ENCODE data around the gene BBS4. TPM values are rescaled to one million over a fixed set of nuclear protein-coding genes. Genes with fewer than 3 reads are reported as not detected.
A peak's percentile ranks its signal among the peaks of the same experiment; 100 is the strongest.
"Not testable (repeated sequence)": the region's sequence is repeated elsewhere in the genome, so short reads cannot be mapped to it uniquely, and the experiment has no call there.

The BBS4 gene
- total RNA-seq (10 to 100 TPM in 1 of 4 donors, 1 to 10 TPM in 3; 8.9 to 13.8 (median 9.8) TPM), polyA plus RNA-seq (7.0 TPM)
- long read RNA-seq, donor 1, transcript BBS4-201 (16 exons, 2,490 nt): major isoform, 16 of 20 reads
- long read RNA-seq, donor 1, partial matches to known transcripts: 0 of 20 reads
- long read RNA-seq, donor 1, other reads (novel, unspliced or antisense): 3 of 20 reads
- long read RNA-seq, donor 2, transcript BBS4-201 (16 exons, 2,490 nt): major isoform, 8 of 12 reads
- long read RNA-seq, donor 2, partial matches to known transcripts: 1 of 12 reads
- long read RNA-seq, donor 2, other reads (novel, unspliced or antisense): 2 of 12 reads
- long read RNA-seq, donor 3, transcript BBS4-201 (16 exons, 2,490 nt): major isoform, 28 of 45 reads
- long read RNA-seq, donor 3, partial matches to known transcripts: 2 of 45 reads
- long read RNA-seq, donor 3, other reads (novel, unspliced or antisense): 13 of 45 reads
- long read RNA-seq, donor 4, transcript BBS4-201 (16 exons, 2,490 nt): major isoform, 7 of 9 reads
- long read RNA-seq, donor 4, partial matches to known transcripts: 2 of 9 reads
- long read RNA-seq, donor 4, other reads (novel, unspliced or antisense): 0 of 9 reads

GRCh38 chr15:72685925-72686794 is at the start of gene BBS4, which contains the start of gene HIGD2B:
Gene BBS4, plus strand, starts transcription at chr15:72686207. Its CDS starts 21 bp downstream, at chr15:72686228.
Gene HIGD2B, minus strand, starts transcription at chr15:72686182. Its CDS starts 9,808 bp downstream, at chr15:72676374.
- H3K4me3 ChIP-seq (ENCODE audit: low read length): peak within 1 kb of the TSS; percentile 91
- WGBS: under 1% methylated on average over 49 of the region's 49 CpGs
- intact Hi-C loops (cut with DNase I): no loop called here

GRCh38 chr15:72636519-72637282 is 49.3 kb upstream of the BBS4 start:
- ATAC-seq (peak; percentile 90 to 94), DNase-seq (peak; percentile 81 to 91 (median 91))
- H3K27me3 ChIP-seq (ENCODE audit: control insufficient read depth, insufficient read depth); intact Hi-C loops (cut with DNase I); H3K4me1 ChIP-seq (ENCODE audit: control insufficient read depth, insufficient read depth, low read length); H3K9me3 ChIP-seq (ENCODE audit: control insufficient read depth, low read length); H3K27ac ChIP-seq (ENCODE audit: low read length): not testable (repeated sequence)
- WGBS: under 1% methylated on average over 22 of the region's 43 CpGs
- peak overlapping the region; percentile 13 for H3K4me3 ChIP-seq (ENCODE audit: low read length)

More at GRCh38 chr15:72685925-72686794, at the start of gene BBS4, which contains the start of gene HIGD2B:
- ATAC-seq (peak; percentile 99), DNase-seq (peak; percentile 90 to 95 (median 94))
- Histone ChIP-seq H3K9me3 (ENCODE audit: control insufficient read depth, low read length) (no peaks in the 10 kb centered on the region), H3K4me1 (ENCODE audit: control insufficient read depth, insufficient read depth, low read length) (no peaks in the 10 kb centered on the region), H3K27me3 (ENCODE audit: control insufficient read depth, insufficient read depth) (no peaks in the 10 kb centered on the region), H3K27ac (ENCODE audit: low read length) (peak within 1 kb of the TSS; percentile 94)

GRCh38 chr15:72639759-72640483 is 46.1 kb upstream of the BBS4 start:
- intact Hi-C loops (cut with DNase I); H3K9me3 ChIP-seq (ENCODE audit: control insufficient read depth, low read length); H3K27ac ChIP-seq (ENCODE audit: low read length); H3K4me3 ChIP-seq (ENCODE audit: low read length); H3K27me3 ChIP-seq (ENCODE audit: control insufficient read depth, insufficient read depth); H3K4me1 ChIP-seq (ENCODE audit: control insufficient read depth, insufficient read depth, low read length); ATAC-seq; DNase-seq: not testable (repeated sequence)
- WGBS: no CpG with 5 or more reads among the region's 26 CpGs

- DNase-seq; ATAC-seq; H3K27ac ChIP-seq (ENCODE audit: low read length); H3K27me3 ChIP-seq (ENCODE audit: control insufficient read depth, insufficient read depth); H3K9me3 ChIP-seq (ENCODE audit: control insufficient read depth, low read length); H3K4me3 ChIP-seq (ENCODE audit: low read length); intact Hi-C loops (cut with DNase I); H3K4me1 ChIP-seq (ENCODE audit: control insufficient read depth, insufficient read depth, low read length): not testable (repeated sequence)
- no CpG with 5 or more reads among the region's 2 CpGs for WGBS
Measured at GRCh38 chr15:72642271-72642670, 43.7 kb upstream of the BBS4 start.

GRCh38 chr15:72648631-72649253 is 37.3 kb upstream of the BBS4 start:
- H3K27me3 ChIP-seq (ENCODE audit: control insufficient read depth, insufficient read depth); H3K27ac ChIP-seq (ENCODE audit: low read length); H3K4me3 ChIP-seq (ENCODE audit: low read length); H3K9me3 ChIP-seq (ENCODE audit: control insufficient read depth, low read length); ATAC-seq; H3K4me1 ChIP-seq (ENCODE audit: control insufficient read depth, insufficient read depth, low read length); DNase-seq; intact Hi-C loops (cut with DNase I): not testable (repeated sequence)
- WGBS: 76% methylated on average over 8 of the region's 10 CpGs

- H3K4me1 ChIP-seq (ENCODE audit: control insufficient read depth, insufficient read depth, low read length); H3K9me3 ChIP-seq (ENCODE audit: control insufficient read depth, low read length); ATAC-seq; H3K4me3 ChIP-seq (ENCODE audit: low read length); DNase-seq; H3K27me3 ChIP-seq (ENCODE audit: control insufficient read depth, insufficient read depth); intact Hi-C loops (cut with DNase I); H3K27ac ChIP-seq (ENCODE audit: low read length): not testable (repeated sequence)
- no CpG with 5 or more reads among the region's 7 CpGs for WGBS
Measured at GRCh38 chr15:72654397-72654796, 31.6 kb upstream of the BBS4 start, which contains the start of gene GOLGA6B. Gene GOLGA6B, plus strand, starts transcription at chr15:72654697. Its CDS starts 41 bp downstream, at chr15:72654738.

GRCh38 chr15:72656014-72656413 is 30.0 kb upstream of the BBS4 start:
- DNase-seq; ATAC-seq; H3K4me1 ChIP-seq (ENCODE audit: control insufficient read depth, insufficient read depth, low read length); H3K4me3 ChIP-seq (ENCODE audit: low read length); H3K27me3 ChIP-seq (ENCODE audit: control insufficient read depth, insufficient read depth); H3K9me3 ChIP-seq (ENCODE audit: control insufficient read depth, low read length); intact Hi-C loops (cut with DNase I); H3K27ac ChIP-seq (ENCODE audit: low read length): not testable (repeated sequence)
- no CpG with 5 or more reads among the region's 3 CpGs for WGBS

- ATAC-seq; H3K9me3 ChIP-seq (ENCODE audit: control insufficient read depth, low read length); intact Hi-C loops (cut with DNase I); H3K4me3 ChIP-seq (ENCODE audit: low read length); H3K4me1 ChIP-seq (ENCODE audit: control insufficient read depth, insufficient read depth, low read length); H3K27me3 ChIP-seq (ENCODE audit: control insufficient read depth, insufficient read depth); H3K27ac ChIP-seq (ENCODE audit: low read length): not testable (repeated sequence)
- WGBS: 85% methylated on average over 8 of the region's 10 CpGs
- DNase-seq: peak in 1 of 3 donors; percentile 20
Measured at GRCh38 chr15:72661081-72661480, 24.9 kb upstream of the BBS4 start.

- H3K4me1 ChIP-seq (ENCODE audit: control insufficient read depth, insufficient read depth, low read length); ATAC-seq; intact Hi-C loops (cut with DNase I); H3K4me3 ChIP-seq (ENCODE audit: low read length); H3K27ac ChIP-seq (ENCODE audit: low read length); H3K9me3 ChIP-seq (ENCODE audit: control insufficient read depth, low read length); H3K27me3 ChIP-seq (ENCODE audit: control insufficient read depth, insufficient read depth); DNase-seq: not testable (repeated sequence)
- WGBS: no CpG with 5 or more reads among the region's 8 CpGs
Measured at GRCh38 chr15:72663931-72664330, 22.1 kb upstream of the BBS4 start.

All from right cardiac atrium (tissue), 5 donors.